GM18870 (cell line): ENCODE measurements around the gene P2RX1.

Experiments
- ATAC-seq: cut with Tn5 transposase; IDR thresholded peaks from one replicate; pipeline ENCODE4 v1.9.1; 2021; ENCODE audit warnings: moderate library complexity; ENCODE audit not compliant: unreplicated experiment

Gene P2RX1

DNA sequence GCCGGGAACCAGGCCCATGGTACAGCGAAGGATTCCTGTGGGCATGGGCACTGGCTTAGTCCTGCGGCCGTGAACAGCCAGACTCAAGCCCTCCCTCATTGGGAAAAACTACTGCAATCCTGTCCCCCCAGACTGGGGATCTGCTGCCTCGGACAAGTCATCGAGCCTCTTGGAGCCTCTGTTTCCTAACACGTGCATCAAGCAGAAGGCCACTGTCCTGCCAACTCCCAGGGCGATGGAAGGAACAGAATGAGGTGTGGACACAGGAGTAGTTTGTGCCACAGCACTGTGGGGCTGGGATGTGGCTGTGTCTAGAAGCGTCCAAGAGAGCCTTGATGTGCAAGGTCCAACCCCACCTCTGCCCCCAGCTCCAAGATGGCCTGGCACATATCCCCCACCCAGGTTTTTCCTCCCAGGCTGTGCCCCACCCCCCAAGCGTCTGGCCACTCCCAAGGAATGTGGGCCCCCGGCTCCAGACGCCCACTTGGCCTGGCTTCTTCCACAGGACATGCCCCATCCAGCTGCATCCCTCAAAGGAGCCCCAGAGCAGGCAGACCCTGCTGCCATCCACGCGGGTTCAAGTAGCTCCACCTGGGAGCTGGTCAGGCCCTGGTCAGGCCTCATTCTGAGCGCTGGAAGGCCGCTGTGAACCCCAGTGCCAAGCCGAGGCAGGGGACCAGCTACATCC, 26.8 kb downstream of the P2RX1 start:
- ATAC-seq: no peak

DNA sequence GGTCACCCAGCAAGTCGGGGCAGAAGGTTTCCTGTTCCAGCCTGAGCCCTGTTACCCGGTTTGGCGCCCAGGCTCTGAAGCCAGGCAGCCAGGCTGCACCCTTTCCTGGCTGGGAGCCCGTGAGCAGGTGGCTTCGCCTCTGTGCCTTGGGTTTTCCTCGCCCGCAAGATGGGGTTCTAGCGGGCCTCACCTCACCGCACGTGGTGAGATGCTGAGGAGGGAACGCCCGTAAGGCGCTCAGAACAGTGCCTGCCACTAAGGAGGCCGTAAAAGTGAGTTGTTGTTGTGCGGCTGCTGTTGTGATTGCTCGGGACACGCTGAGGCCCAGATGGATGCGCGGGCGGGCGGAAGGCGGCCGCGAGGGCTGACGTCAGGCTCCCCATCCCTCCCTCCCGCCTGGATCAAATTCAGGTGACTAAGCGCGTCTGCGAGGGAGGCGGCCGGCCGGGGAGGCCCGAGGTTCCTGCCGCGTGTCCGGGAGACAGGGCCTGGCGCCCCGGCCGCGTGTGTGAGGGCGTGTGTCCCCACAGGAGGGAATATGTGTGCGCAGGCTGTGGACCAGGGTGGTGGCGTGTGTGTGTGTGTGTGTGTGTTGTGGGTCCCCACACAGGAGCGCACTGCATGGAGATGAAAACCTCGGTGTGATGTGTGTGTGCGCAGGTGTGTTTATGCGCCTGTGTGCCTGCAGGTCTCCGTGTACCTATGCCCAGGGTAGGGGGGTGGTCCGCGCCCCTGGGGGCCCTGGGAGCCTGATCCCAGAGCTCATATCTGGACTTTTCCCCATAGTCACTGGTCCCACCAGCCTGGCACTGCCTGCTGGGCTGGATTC, 27.7 kb downstream of the P2RX1 start:
- no peak for ATAC-seq

DNA sequence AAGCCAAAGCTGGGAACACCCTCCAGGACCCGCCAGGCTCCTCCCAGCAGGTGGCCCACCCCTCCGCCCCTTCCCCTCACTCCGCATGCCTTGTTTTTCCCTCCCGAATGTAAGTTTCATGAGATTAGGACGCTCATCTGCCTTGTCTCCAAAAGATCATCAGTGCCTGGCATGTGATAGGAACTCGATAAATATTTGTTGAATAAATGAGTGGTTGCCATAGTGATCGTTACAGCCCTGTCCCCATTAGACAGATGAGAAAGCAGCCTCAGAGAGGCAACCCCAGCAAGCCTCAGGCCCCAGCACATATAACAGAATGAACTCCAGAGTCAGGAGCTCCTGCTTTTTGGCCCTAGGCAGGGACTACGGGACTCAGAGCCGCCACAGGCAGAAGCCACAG, 28.5 kb downstream of the P2RX1 start:
- ATAC-seq: no peak

DNA sequence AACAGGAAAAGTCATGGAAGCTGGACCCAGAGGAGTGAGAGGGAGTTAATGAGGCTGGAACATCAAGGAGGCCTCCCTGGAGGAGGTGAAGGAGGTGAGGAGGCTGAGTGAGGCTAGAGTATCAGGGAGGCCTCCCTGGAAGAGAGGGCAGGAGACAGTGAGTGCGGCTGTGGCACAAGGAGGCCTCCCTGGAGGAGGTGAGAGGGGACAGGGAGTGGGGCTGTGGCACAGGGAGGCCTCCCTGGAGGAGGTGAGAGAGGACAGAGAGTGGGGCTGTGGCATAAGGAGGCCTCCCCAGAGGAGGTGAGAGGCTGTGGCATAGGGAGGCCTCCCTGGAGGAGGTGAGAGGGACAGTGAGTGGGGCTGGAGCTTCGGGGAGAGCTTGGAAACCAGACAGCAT, 28.9 kb downstream of the P2RX1 start:
- no peak for ATAC-seq

DNA sequence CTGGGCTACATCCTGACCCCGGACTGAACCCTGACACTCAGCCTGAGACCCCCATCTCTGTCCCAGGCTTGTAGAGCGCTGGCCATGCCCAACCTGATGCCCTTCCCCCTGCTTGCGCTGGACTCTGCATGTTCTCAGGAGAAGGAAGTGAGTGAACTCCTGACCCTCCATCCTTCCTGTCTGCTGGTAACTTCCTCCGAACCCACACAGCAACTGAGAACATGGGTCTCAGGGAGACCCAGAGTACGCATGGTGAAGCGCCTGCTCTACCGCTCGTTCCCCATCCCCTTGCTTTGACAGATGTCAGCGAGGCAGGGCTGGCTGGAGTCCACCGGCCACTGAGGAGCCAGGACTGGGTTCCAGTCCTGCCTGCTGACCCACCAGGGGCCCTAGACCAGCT, 29.5 kb downstream of the P2RX1 start:
- ATAC-seq: no peak

DNA sequence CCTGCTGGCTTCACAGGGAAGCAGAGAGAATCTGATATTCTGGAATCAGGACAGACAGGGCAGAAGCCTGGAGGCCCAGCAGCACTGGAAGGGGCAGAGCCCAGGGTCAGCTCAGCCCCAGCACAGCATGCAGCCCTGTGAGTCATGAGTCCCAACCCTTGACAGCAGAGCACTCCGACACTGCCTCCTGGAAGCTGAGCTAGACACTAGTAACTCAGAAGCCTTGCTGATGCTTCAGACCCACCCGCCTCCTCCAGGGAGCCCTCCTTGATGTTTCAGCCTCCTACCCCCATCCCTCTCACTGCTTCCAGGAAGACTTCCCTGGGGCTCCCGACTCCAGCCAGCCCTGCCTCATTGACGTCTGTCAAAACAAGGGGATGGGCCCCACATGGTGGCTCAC, 30.3 kb downstream of the P2RX1 start:
- ATAC-seq: no peak

DNA sequence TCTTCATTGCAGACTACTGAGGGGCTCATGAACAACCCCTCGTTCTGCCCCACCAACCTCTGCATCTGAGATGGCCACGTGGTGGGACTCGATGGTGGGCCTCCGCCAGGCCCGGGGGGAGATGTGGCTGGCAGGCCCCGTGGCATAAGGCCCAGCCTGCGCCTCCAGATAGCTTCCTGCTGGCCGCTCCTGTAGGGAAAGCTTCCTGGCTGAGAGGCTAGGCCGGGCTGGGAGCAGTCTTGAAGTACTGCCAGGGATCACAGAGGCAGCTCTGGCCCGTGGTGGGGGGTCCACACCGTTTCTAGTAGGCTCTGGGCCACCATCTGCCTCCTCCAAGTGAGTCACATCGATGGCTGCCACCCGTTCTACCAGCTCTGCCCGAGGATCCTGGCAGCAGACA, 31.0 kb downstream of the P2RX1 start:
- no peak for ATAC-seq

DNA sequence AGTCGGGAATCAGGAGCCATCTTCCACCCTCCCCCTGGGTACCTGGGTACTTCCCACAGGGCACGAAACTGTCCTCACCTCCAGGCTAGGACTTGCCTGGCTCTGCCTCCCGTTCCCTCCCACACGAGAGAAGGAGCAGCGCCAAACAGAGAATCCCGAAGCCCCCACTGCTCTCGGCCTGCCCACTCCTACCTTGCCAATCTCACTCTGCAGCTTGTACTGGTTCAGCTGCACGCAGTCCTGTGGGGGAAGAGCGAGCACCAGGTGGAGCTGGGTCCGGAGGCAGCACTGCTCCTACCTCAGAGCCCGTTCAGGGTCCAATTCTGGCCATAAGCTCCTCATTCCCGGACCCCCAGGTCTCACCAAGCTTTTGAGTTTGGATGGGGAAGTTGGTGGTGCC, 32.1 kb downstream of the P2RX1 start:
- ATAC-seq: no peak

DNA sequence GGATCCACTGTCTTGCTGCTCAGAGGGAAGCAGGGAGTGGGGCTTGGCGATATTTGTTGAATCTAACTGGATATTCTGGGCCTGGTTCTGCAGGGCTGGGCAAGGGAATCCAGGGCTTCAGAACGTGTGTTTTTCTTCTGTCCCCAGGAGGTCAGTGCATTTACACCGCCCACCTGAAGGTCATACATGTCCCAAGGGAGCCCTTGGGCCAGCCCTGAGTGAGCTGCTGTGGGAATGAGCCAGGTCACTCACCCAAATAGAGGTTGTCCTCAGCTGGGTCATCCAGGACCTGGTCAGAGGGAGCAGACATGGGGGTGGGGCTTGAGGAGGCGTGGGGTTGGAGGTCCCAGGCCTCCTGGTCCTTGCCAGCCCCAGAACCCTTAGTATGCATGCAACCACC, 34.0 kb downstream of the P2RX1 start:
- ATAC-seq: no peak

DNA sequence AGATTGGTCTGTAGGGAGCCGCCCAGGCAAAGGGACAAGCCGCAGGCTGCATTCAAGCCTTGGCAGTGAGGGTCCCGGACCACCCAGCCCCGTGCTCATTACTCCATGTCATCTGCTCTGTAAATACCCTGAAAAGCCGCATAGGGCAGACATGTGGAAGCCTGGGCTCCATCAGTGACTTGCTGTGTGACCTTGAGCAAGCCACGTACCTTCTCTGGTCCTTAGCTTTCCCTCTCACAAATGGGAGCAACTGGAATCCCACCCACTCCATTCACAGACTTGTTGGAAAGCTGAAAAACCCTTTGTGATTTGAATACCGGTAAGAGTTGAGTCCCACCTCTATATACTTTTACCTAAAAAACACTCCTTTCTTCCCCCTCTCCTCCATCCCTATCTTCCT, 35.3 kb downstream of the P2RX1 start:
- ATAC-seq: no peak

DNA sequence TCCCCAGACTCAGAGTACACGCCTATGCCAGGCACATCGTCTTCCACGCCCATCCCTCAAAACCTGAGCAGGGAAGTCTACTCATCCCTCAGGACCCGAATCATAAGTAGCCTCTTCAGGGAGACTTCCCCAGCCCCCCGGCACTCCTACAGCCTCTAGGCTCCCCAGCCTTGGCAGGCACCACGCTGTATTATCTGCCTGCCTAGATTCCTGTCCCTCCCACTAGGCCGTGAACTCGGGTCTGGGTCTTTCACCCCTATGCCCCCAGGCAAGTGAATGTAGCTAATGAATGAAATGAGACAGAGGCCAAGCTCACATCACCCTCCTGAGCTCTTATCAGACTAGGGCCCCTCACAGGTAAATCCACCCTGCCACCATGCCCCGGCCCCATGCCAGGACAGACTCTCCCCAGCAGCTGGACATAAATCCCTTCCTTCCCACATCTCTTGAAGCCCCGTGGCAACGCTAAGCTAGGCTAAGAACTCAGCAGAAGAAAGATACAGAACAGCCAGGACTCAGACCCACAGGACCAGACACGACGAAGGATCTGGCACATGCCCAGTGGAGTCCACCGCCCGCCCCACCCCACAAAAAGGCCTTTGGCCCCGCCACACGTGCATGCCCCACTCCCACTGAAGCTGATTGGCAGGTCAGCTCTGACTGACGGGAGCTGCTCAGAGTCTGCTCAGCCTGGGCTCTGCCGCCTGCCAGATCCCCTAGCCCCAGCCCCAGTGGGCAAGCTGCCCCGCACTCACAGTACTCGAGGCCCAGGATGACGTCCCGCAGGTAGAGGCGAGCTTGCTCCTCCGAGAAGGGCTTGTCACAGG, 36.5 kb downstream of the P2RX1 start:
- ATAC-seq: no peak

DNA sequence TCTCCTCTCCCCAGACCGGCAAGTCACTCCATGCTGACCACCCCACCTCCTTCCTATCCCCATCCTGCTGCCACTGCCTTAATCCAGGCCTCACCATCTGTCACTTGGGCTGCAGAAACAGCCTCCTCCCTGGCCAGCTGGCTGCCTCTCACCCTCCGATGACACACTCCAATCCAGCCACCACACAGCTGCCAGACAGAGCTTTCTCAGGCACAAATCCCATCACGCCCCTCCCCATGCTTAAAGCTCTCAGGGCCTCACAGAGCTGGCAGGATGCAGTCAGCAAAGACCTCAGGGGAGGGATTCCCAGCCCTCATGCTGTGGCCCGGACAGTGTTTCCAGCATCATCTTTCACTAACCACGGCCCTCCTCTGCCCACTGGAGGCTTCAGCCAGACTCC, 37.1 kb downstream of the P2RX1 start:
- no peak for ATAC-seq

DNA sequence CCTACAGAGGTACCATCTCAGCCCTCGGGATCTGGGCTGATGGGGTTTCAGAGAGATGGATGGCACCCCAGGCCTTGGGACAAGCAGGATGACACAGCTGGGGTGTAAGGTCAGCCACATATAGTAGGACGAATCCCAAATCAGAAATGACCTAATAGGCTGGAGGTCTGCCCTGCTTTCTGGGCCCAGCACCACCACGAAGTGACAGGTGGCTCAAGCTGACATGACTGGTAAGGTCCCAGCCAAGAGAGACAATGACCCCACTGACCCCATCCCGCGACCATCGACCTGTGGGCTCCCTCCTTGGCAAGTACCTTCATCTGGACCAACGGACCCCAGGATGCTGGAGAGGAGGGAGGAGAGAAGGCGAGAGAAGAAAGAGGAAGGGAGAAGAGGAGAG, 39.0 kb downstream of the P2RX1 start:
- no peak for ATAC-seq

DNA sequence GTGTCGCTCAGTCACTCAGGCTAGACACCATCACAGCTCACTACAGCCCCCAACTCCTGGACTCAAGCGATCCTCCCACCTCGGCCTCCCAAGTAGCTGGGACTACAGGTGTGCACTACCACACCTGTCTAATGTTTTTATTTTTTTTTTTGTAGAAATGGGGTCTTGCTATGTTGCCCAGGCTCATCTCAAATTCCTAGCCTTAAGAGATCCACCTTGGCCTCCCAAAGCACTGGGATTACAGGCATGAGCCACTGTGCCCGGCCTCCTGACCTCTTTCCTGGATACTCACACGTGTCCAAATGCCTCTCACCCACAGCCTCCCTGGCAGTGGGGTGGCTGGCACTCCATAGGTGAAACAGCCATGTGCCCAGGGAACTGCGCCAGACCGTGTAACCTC, 40.9 kb downstream of the P2RX1 start:
- ATAC-seq: no peak

DNA sequence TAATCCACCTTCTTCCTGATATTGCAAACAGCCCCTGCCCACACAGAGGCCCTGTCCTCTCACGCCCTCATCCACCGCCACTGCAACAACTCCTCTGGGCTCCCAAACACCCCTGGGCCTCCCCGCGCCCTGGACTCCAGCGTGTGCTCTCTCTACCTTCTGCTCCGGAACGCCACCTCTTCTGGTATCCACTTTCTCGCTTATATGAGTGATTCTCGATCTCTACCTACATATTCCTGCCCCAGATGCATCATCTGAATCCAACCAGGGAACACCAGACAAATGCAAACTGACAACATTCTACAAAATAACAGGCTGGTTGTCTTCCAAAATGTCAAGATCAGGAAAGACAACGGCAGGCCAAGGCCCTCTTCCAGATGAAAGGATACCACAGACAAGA, 42.4 kb downstream of the P2RX1 start:
- ATAC-seq: no peak

DNA sequence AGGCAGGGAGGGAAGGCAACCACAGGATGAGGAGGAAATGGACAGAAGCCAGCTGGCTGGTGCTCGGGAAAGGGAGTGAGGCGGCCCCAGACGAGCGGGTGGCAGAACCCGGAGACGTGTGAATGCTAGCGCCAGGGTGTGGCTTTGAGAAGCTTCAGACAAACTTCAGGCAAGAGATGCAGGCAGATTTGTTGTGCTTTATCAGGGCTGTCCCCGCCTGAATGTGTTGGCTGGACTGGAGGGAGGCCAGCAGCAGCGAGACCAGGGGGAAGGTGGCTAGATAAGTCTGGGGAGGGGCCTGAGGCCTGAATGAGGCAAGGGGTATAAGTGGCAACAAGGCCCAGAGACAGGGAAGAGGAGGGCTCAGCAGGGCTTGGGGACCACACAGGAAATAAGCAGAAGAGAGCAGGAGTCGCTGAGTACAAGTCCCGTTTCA, 45.4 kb downstream of the P2RX1 start:
- no peak for ATAC-seq

DNA sequence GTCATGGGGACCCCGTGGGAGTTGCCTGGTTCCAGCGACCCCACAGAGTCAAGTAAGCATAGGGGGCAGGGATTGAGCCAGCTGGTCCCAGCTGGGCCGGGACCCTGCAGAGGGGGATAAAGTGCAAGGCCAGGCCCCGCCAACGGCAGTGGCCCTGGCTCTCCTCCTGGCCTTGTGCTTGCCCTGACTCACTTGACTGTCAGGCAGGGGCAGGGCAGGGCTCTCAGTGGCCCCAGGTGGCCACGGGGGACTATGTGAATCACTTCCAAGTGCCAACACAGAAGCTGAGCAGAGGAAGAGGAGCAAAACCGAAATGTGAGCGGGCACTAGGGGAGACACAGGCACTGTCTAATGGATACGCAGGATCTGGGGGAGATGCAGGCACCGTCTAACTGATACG, 48.7 kb downstream of the P2RX1 start:
- no peak for ATAC-seq

DNA sequence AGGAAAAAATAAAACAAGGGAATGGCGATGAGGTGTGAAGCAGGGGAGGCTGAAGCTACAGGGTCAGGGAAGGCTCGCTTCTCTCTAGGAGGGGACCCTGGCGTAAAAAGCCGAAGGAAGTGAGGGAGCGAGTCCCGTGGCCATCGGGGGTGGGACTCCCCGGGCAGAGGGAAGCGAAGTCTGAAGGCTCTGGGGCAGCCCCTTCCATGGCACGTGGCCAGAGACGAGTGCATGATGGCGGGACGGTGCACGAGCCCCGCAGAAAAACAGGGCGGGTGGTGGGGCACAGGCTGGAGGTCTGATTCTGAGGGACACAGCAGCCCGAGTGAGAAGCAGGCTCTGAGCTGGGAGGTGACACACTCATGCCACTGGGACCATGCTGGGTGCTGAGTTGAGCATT, 49.2 kb downstream of the P2RX1 start:
- ATAC-seq: no peak

DNA sequence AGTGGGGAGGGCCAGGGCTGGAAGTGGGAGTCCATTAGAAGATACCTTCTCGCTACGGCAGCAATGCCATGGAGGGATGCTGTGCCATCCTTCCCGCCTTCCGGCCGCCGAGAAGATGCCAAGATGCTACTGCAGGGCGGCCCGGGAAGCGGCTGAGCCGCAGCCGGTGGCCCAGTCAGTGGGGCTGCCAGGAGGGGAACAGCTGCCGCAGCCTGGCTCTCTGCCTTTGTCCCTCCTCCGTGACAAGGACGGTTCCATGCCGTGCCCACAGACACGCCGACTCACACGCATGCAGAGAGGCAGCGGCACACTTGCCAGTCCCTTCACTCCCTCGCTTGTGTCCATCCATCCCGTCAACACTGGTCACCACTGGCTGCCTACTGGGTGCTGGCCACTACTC, 50.0 kb downstream of the P2RX1 start:
- no peak for ATAC-seq

DNA sequence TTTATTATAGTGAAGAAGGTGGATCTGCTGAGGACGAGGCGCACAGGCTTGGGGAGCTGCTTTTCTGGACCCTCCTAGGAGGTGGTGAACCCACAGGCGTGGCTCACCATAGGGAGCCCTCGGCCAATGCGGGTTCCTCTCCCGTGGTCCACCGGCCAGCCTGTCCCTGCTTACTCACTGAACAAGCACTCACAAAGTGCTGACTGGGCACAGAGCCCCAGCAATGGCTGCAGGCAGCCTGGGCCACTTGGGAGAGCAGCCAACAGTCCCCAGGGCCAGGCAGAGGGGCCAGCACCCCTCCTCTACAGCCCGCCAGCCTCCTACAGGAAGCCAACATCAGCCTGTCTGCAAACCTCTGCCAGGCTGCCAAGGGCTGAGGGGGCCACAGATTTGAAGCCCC, 51.1 kb downstream of the P2RX1 start:
- ATAC-seq: no peak

DNA sequence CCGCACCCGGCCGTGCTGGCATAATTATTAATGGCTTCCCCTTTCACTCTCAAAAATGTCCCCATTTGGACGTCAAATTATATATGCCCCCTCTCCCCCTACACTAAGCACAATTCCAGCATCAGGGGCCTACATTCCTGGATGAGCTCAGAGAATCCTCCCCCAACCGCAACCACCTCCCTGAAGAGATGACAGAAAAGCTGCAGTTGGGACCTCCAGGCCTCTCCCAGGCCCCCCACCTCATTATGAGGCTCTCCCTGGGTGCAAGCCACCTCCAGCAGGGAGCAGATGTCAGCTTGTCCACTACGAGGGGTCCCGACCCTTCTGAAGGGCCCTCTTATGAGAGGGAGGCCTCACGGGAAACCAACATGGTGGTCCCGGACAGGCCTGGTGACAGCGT, 51.7 kb downstream of the P2RX1 start:
- ATAC-seq: no peak
